BLaER1 (cell line): ENCODE results near the gene SKIDA1.

Experiments
- H3K27ac ChIP-seq: shearing (Covaris generic); formaldehyde crosslinking; 2 replicates; pipeline ENCODE4 v1.8.1; 2022
- H3K27me3 ChIP-seq: shearing (Covaris generic); formaldehyde crosslinking; 2 replicates; pipeline ENCODE4 v1.8.1; 2022
- H3K36me3 ChIP-seq: shearing (Covaris generic); formaldehyde crosslinking; 2 replicates; pipeline ENCODE4 v1.8.1; 2022
- H3K4me1 ChIP-seq: shearing (Covaris generic); formaldehyde crosslinking; 2 replicates; pipeline ENCODE4 v1.8.1; 2022
- H3K4me2 ChIP-seq: shearing (Covaris generic); formaldehyde crosslinking; 2 replicates; pipeline ENCODE4 v1.8.1; 2022
- H3K4me3 ChIP-seq: shearing (Covaris generic); formaldehyde crosslinking; 2 replicates; pipeline ENCODE4 v1.8.1; 2022
- H3K9ac ChIP-seq: shearing (Covaris generic); formaldehyde crosslinking; 2 replicates; pipeline ENCODE4 v1.8.1; 2022
- H3K9me3 ChIP-seq: shearing (Covaris generic); formaldehyde crosslinking; 2 replicates; pipeline ENCODE4 v1.8.1; 2022
- H4K20me1 ChIP-seq: shearing (Covaris generic); formaldehyde crosslinking; 2 replicates; pipeline ENCODE4 v1.8.1; 2022
- Cebpa-rat ChIP-seq: shearing (Covaris generic); IDR thresholded peaks from 2 replicates; pipeline ENCODE4 v1.8.1; 2022

The SKIDA1 gene

GRCh38 chr10:21496343-21497176, 28.9 kb downstream of the SKIDA1 start:
- Histone ChIP-seq H4K20me1 (peaks cover 75% of the 10 kb centered on the region), H3K4me1 (peaks cover 30% of the 10 kb centered on the region), H3K27me3 (peaks cover 100% of the 10 kb centered on the region), H3K27ac (no peak overlapping the region), H3K4me2 (peak overlapping the region; percentile 98), H3K9me3 (peaks cover 11% of the 10 kb centered on the region; the same call in 1 of the 2 replicates), H3K36me3 (no peaks in the 10 kb centered on the region), H3K9ac (no peak overlapping the region), H3K4me3 (peak overlapping the region; percentile 70)
- no peak for TF ChIP-seq Cebpa-rat

- Histone ChIP-seq H3K9me3 (peaks cover 11% of the 10 kb centered on the region; the same call in 1 of the 2 replicates), H3K9ac (no peak overlapping the region), H3K4me3 (peak overlapping the region; percentile 70), H4K20me1 (peaks cover 68% of the 10 kb centered on the region), H3K27ac (no peak overlapping the region), H3K27me3 (peaks cover 94% of the 10 kb centered on the region), H3K4me1 (peaks cover 30% of the 10 kb centered on the region), H3K36me3 (no peaks in the 10 kb centered on the region), H3K4me2 (peak overlapping the region; percentile 98)
- TF ChIP-seq Cebpa-rat = no peak
Observed at GRCh38 chr10:21495752-21496342, 29.6 kb downstream of the SKIDA1 start.

- Histone ChIP-seq H3K4me2 (peak overlapping the region; percentile 98), H3K27me3 (peaks cover 87% of the 10 kb centered on the region), H3K9ac (no peak overlapping the region), H3K27ac (no peak overlapping the region), H3K36me3 (no peaks in the 10 kb centered on the region), H3K9me3 (peaks cover 11% of the 10 kb centered on the region; the same call in 1 of the 2 replicates), H3K4me1 (peaks cover 30% of the 10 kb centered on the region), H4K20me1 (peaks cover 61% of the 10 kb centered on the region), H3K4me3 (peak overlapping the region; percentile 70)
- TF ChIP-seq Cebpa-rat = no peak
Observed at GRCh38 chr10:21495002-21495751, 30.3 kb downstream of the SKIDA1 start.

GRCh38 chr10:21494191-21495001, 31.1 kb downstream of the SKIDA1 start:
- H3K9me3 ChIP-seq = 0 out of 2 replicates have a peak, but pooled peaks cover 4% of the 10 kb centered on the region
- H3K4me2 ChIP-seq = peak overlapping the region; percentile 98
- H3K4me3 ChIP-seq = peak overlapping the region; percentile 70
- H3K27me3 ChIP-seq = peaks cover 79% of the 10 kb centered on the region
- H3K36me3 ChIP-seq = no peaks in the 10 kb centered on the region
- no peak overlapping the region for H3K27ac ChIP-seq
- peaks cover 54% of the 10 kb centered on the region for H4K20me1 ChIP-seq
- peaks cover 30% of the 10 kb centered on the region for H3K4me1 ChIP-seq
- no peak overlapping the region for H3K9ac ChIP-seq
- TF ChIP-seq Cebpa-rat = no peak

- Histone ChIP-seq H3K9me3 (no peaks in the 10 kb centered on the region), H3K9ac (no peak overlapping the region), H3K4me2 (peak overlapping the region; percentile 98), H3K27me3 (peaks cover 73% of the 10 kb centered on the region), H3K36me3 (no peaks in the 10 kb centered on the region), H3K4me3 (no peak overlapping the region), H3K4me1 (peaks cover 30% of the 10 kb centered on the region), H3K27ac (no peak overlapping the region), H4K20me1 (peaks cover 48% of the 10 kb centered on the region)
- TF ChIP-seq Cebpa-rat = no peak
Observed at GRCh38 chr10:21493784-21494183, 31.7 kb downstream of the SKIDA1 start.

- H3K27ac ChIP-seq = no peak overlapping the region
Observed at GRCh38 chr10:21492421-21492820, 33.1 kb downstream of the SKIDA1 start.

GRCh38 chr10:21490711-21491105, 34.8 kb downstream of the SKIDA1 start:
- H3K4me3 ChIP-seq = no peak overlapping the region
- no peak for TF ChIP-seq Cebpa-rat
- no peak overlapping the region for H3K4me2 ChIP-seq
- no peak overlapping the region for H3K9ac ChIP-seq
- no peaks in the 10 kb centered on the region for H3K9me3 ChIP-seq
- H3K36me3 ChIP-seq = no peaks in the 10 kb centered on the region
- peaks cover 42% of the 10 kb centered on the region for H3K27me3 ChIP-seq
- no peak overlapping the region for H3K27ac ChIP-seq
- peaks cover 21% of the 10 kb centered on the region for H4K20me1 ChIP-seq
- H3K4me1 ChIP-seq = peaks cover 18% of the 10 kb centered on the region

More at GRCh38 chr10:21492421-21492820, 33.1 kb downstream of the SKIDA1 start:
- TF ChIP-seq Cebpa-rat = no peak
- peaks cover 34% of the 10 kb centered on the region for H4K20me1 ChIP-seq
- H3K9ac ChIP-seq = no peak overlapping the region
- no peaks in the 10 kb centered on the region for H3K9me3 ChIP-seq
- H3K4me1 ChIP-seq = peaks cover 30% of the 10 kb centered on the region
- H3K36me3 ChIP-seq = no peaks in the 10 kb centered on the region
- peaks cover 60% of the 10 kb centered on the region for H3K27me3 ChIP-seq
- no peak overlapping the region for H3K4me3 ChIP-seq
- H3K4me2 ChIP-seq = no peak overlapping the region

GRCh38 chr10:21490028-21490710, 35.3 kb downstream of the SKIDA1 start:
- no peak overlapping the region for H3K27ac ChIP-seq
- H3K9ac ChIP-seq = no peak overlapping the region
- H3K4me3 ChIP-seq = no peak overlapping the region
- no peaks in the 10 kb centered on the region for H3K9me3 ChIP-seq
- no peak overlapping the region for H3K4me2 ChIP-seq
- TF ChIP-seq Cebpa-rat = no peak
- peaks cover 13% of the 10 kb centered on the region for H3K4me1 ChIP-seq
- peaks cover 37% of the 10 kb centered on the region for H3K27me3 ChIP-seq
- peaks cover 16% of the 10 kb centered on the region for H4K20me1 ChIP-seq
- no peaks in the 10 kb centered on the region for H3K36me3 ChIP-seq
